ENCODE results near the gene LMO3. TPM values are rescaled to one million over a fixed set of nuclear protein-coding genes. Genes with fewer than 3 reads are reported as not detected.

Gene LMO3
- polyA plus RNA-seq, 2 of the 4 experiments (the other 2 are of a cell fraction): 0.05 TPM; not detected in 1

DNA sequence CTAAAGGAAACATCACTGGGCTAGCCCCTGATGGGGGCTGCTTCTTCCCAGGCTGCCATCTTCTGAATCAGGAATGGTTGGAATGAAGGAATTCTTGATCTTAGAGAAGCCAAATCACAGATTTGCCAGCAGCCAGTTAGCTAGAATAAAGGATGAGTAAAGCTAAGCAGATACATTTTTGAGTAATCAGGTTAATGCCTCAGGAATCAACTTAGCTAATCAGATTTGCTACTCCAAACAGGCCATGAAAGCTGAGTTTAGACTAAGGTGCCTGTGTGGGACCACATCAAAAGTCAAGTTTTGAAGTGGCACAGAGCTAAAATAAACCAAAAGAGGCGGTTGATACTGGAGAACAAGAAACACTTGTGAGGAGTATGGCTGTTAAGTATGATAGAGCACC lies 28.8 kb upstream of the LMO3 start:
- ATAC-seq (no peak), DNase-seq (ENCODE audit: low read depth in 1 of 2, low spot score in 1 of 2) (no peak), FAIRE-seq (no peak)
- Histone ChIP-seq H3K9me3 (no peaks in the 10 kb centered on the region), H3K27ac (no peak overlapping the region), H3K4me2 (no peak overlapping the region), H3K4me1 (no peaks in the 10 kb centered on the region), H3K4me3 (no peak overlapping the region)
- 45% methylated on average over 1 of the region's 1 CpG for WGBS (ENCODE audit: missing lambda C conversion rate)
- ChIA-PET POLR2A (no interaction called here), CTCF (no interaction called here)
- TF ChIP-seq JUNB (IDR thresholded peaks at IDR 0.05) (no peak), CEBPB (IDR thresholded peaks at IDR 0.05) (no peak), FOXS1 (CRISPR knock-in tag; IDR thresholded peaks at IDR 0.05) (no peak), POLR2A (IDR thresholded peaks at IDR 0.05; ENCODE audit: low read length) (no peak), SMC3 (IDR thresholded peaks at IDR 0.05) (no peak), HOXA7 (CRISPR knock-in tag; IDR thresholded peaks at IDR 0.05) (no peak), CBX2 (IDR thresholded peaks at IDR 0.05; ENCODE audit: borderline replicate concordance, low read depth) (no peak), TP53 (CRISPR knock-in tag; IDR thresholded peaks at IDR 0.05) (no peak), MAFK (IDR thresholded peaks at IDR 0.05; ENCODE audit: partially characterized antibody) (no peak), RARB (CRISPR knock-in tag; IDR thresholded peaks at IDR 0.05) (no peak), RNF2 (IDR thresholded peaks at IDR 0.05; ENCODE audit: borderline replicate concordance, low read depth) (no peak), ZC3H11A (IDR thresholded peaks at IDR 0.05) (no peak)
- TF ChIP-seq, protein P1, sequence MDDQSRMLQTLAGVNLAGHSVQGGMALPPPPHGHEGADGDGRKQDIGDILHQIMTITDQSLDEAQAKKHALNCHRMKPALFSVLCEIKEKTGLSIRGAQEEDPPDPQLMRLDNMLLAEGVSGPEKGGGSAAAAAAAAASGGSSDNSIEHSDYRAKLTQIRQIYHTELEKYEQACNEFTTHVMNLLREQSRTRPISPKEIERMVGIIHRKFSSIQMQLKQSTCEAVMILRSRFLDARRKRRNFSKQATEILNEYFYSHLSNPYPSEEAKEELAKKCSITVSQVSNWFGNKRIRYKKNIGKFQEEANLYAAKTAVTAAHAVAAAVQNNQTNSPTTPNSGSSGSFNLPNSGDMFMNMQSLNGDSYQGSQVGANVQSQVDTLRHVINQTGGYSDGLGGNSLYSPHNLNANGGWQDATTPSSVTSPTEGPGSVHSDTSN (IDR thresholded peaks at IDR 0.05): no peak
- TF ChIP-seq, protein P2, sequence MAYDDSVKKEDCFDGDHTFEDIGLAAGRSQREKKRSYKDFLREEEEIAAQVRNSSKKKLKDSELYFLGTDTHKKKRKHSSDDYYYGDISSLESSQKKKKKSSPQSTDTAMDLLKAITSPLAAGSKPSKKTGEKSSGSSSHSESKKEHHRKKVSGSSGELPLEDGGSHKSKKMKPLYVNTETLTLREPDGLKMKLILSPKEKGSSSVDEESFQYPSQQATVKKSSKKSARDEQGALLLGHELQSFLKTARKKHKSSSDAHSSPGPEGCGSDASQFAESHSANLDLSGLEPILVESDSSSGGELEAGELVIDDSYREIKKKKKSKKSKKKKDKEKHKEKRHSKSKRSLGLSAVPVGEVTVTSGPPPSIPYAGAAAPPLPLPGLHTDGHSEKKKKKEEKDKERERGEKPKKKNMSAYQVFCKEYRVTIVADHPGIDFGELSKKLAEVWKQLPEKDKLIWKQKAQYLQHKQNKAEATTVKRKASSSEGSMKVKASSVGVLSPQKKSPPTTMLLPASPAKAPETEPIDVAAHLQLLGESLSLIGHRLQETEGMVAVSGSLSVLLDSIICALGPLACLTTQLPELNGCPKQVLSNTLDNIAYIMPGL (CRISPR knock-in tag; IDR thresholded peaks at IDR 0.05; ENCODE audit: borderline replicate concordance): no peak

DNA sequence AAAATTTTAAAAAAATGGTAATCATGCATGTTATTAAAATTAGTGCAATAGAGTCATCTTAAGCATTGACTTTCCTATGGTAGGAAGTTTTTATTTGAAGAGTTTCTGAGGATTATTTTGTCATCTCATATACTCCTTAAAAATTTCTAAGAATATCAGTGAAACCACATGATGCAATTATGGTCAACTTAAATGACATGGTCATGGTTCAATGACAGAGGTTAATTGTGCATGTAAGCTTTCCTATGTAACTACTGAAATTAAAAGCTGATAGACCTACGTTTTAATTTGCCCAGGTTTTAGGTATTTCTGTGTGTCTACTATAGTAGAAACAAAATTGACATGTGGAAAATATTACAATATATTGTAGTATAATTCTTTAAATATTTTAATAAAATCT lies 21.0 kb upstream of the LMO3 start:
- Histone ChIP-seq H3K27ac (no peak overlapping the region), H3K4me1 (no peaks in the 10 kb centered on the region), H3K4me2 (no peak overlapping the region), H3K4me3 (no peak overlapping the region), H3K9me3 (no peaks in the 10 kb centered on the region)
- ATAC-seq: no peak
- POLR2A ChIA-PET: no interaction called here
- WGBS (ENCODE audit: missing lambda C conversion rate): 2% methylated on average over 1 of the region's 1 CpG
- CTCF ChIA-PET: no interaction called here
- FAIRE-seq: no peak
- TF ChIP-seq PHF8 (IDR thresholded peaks at IDR 0.05; ENCODE audit: borderline replicate concordance, low read depth) (no peak), NFE2L2 (conservative IDR thresholded peaks at IDR 0.05; ENCODE audit: low read length) (no peak), POLR2AphosphoS2 (conservative IDR thresholded peaks at IDR 0.05; ENCODE audit: low read length) (no peak), ZFP36 (IDR thresholded peaks at IDR 0.05; ENCODE audit: borderline replicate concordance, partially characterized antibody) (no peak), KDM1A (IDR thresholded peaks at IDR 0.05; ENCODE audit: low read depth) (no peak), RAD21 (conservative IDR thresholded peaks at IDR 0.05 in 1 of 2, IDR thresholded peaks at IDR 0.05 in 1 of 2) (no peak), HOXA7 (CRISPR knock-in tag; IDR thresholded peaks at IDR 0.05) (no peak), JUNB (IDR thresholded peaks at IDR 0.05) (no peak), RNF2 (IDR thresholded peaks at IDR 0.05; ENCODE audit: borderline replicate concordance, low read depth) (no peak), GATA3 (IDR thresholded peaks at IDR 0.05; ENCODE audit: borderline replicate concordance) (no peak), HOXB13 (CRISPR knock-in tag; IDR thresholded peaks at IDR 0.05; ENCODE audit: low read depth) (no peak), SREBF2 (IDR thresholded peaks at IDR 0.05) (no peak), FOSB (CRISPR knock-in tag; IDR thresholded peaks at IDR 0.05) (no peak), NR3C1 (IDR thresholded peaks at IDR 0.05) (no peak), EP300 (IDR thresholded peaks at IDR 0.05) (no peak)
- TF ChIP-seq, protein P3, sequence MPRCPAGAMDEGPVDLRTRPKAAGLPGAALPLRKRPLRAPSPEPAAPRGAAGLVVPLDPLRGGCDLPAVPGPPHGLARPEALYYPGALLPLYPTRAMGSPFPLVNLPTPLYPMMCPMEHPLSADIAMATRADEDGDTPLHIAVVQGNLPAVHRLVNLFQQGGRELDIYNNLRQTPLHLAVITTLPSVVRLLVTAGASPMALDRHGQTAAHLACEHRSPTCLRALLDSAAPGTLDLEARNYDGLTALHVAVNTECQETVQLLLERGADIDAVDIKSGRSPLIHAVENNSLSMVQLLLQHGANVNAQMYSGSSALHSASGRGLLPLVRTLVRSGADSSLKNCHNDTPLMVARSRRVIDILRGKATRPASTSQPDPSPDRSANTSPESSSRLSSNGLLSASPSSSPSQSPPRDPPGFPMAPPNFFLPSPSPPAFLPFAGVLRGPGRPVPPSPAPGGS (IDR thresholded peaks at IDR 0.05): no peak
- TF ChIP-seq, protein P4, sequence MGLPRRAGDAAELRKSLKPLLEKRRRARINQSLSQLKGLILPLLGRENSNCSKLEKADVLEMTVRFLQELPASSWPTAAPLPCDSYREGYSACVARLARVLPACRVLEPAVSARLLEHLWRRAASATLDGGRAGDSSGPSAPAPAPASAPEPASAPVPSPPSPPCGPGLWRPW (IDR thresholded peaks at IDR 0.05): no peak
- no peak for DNase-seq (ENCODE audit: low read depth in 1 of 2, low spot score in 1 of 2)

Measured in A549 (cell line).